ENCODE data around the gene IRF7.

The IRF7 gene

DNA sequence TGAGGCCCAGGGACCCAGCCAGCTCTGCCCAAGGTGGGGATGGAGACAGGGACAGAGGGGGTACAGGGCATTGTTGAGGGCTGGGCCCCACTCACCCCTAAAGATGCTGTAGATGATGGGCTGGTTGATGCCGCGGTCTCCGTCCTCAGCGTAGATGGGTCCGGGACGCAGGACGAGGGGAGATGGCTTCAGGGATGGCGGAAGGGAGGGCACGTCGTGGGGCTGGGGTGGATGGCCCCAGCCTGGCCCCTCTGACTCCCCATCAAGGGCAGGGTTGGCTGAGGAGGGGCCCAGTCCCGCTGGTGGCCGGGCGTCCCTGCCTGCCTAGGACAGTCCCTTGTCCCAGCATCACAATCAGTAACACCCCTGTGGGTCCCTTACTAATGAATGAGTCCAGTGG, 4.5 kb upstream of the IRF7 start:
- DNase-seq: no peak

DNA sequence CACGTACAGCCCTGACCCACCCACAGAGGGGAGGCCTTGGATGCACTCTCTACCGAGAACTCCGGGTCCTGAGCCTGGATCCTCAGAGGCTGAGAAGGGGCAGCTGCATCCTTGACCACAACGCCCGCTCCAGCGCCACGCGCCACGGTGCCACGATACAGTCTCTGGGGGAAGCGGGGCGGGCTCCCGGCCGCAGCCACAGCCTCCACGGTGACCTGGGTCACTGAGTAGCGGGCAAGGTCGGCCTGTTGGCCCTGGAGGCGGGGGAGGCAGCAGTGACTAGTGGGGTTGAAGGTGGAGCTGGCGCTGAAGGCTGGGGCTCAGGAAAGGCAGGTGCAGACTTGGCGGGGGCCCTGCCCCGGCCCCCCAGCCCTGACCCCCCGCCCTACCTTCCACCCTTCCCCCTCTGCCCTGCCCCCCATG, 3.9 kb upstream of the IRF7 start:
- DNase-seq: no peak

DNA sequence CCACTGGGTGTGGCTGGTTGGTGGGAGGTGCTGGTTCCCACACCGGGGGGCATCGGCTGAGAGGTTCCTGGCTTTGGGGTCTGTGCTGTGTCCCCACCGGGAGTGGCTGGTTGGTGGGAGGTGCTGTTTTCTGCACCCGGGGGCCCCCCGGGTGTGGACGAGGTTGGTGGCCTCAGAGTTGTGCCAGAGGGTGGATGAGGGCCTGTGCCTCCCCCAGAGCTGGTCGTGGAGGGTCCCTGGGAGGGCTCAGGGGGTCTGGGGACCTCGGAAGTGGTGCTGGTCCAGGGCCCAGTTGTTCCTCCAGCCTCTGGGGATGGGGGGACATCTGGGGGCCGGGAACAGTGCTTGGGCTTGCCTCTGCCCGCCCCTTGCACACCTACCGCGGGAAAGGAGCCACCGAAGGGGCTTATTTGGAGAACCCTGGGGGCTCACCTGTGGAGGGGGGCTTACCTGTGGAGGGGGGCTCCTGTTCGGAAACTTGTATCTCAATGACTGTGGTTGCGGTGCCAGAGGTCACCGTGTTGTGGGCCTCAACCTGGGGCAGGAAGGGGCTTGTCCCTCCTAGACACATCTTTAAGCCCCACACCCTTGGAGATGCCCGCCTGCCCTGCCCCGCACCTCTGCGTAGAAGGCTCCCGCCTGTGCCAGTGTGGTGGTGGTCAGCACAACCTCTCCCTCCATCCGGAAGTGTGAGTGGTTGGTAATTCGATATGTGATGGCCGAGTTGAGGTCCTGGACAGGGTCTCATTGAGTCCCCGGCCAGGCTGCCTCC, 3.3 kb upstream of the IRF7 start:
- no peak for DNase-seq

DNA sequence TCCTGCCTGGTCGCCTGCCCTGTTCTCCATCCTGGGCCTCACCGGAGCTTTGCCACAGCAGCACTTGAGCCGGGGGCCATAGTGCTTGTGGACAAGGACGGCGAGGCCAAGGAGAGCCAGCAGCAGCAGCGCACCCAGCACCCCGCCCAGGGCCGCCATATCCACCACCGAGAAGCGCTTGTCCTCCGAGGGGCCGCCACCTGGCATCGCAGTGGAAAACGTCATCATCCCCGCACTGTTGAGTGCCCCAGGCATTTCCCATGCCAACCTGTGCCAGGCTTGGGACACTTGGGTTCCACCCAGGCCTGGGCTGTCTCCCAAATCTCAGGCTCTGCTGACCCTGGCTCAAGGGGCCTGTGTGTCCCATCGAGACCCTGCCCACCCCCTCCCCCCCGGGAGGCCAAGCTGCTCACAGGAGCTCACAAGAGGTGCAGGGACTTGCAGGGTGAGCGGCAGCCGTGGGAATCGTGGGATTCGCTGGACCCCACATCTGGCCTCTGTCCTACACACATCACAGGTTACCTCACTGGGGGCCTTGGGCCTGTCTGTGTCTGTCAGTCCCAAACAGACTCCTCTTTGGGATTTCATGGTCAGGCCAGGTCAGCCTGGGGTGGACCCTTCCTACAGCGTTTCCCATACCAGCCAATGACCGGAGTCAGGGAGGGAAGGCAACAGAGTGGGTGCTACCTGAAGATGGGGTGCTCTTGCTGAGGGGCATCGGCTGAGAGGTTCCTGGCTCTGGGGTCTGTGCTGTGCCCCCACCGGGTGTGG, 2.3 kb upstream of the IRF7 start:
- no peak for DNase-seq

DNA sequence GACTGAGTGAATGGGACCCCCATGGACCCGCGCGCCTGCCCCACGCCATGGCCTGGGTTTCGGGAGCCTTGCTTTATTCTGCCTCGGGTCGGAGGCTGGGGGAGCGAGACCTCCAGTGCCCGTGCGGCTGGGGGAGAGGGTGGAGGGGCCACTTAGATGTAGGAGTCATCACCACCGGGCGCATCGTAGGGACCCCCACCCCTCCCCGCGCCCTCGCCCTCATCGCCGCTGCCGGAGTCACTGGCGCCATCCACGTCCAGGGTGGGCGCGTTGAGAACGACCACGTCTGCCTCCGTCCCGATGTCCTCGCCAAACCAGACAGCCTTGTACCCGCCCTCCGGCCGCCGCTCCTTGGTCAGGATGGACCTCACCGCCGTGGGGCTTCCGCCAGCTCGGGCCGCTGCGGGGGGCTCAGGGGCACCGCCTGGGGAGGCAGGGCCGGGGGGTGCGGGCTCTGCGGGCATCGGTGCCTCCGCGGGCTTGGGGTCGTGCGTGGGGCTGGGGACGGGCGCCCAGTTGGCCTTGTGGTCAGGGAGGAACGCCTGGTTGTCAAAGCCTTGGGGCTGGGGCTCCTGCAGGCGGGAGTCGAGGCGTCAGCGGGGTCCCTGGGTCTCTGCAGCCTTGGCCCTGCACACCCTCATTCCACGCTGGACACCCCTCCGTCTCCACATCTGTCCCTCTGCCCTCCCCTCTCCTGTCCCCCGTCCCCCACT, 1.6 kb upstream of the IRF7 start:
- no peak for DNase-seq

DNA sequence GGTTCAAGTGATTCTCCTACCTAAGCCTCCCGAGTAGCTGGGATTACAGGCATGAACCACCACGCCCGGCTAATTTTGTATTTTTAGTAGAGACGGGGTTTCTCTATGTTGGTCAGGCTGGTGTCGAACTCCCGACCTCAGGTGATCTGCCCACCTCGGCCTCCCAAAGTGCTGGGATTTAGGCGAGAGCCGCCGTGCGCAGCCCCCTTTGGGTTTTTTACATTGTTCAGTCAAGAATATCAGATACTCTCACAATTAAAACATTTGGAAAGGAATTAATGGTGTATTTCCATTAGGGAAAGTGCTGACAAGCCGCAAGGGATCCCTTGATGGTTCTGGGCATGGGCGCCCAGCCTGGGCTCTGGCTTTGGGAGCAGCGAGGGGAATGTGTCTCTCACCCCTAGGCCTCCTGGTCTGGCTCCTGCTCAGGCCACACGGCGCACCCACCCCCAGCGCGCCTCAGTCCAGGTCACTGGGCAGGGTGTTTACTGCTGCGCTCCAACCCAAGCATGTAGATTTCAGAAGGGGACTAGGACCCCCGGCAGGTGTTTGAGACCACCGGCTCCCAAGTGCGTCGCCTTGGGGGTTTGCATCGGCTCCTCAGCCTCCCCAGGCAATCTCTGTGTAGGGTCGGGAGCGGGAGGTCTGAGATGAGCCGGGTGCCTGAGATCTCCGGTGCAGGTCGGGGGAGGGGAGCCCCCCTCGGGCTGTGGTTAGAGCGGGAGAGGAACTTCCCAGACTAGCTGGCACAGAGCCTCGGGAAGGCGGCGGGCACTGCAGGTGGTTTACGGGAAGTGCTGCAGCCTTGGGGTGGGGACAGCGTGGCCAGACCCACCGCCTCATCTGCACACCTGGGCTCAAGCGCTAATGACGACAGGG, 809 bp upstream of the IRF7 start:
- no peak for DNase-seq

DNA sequence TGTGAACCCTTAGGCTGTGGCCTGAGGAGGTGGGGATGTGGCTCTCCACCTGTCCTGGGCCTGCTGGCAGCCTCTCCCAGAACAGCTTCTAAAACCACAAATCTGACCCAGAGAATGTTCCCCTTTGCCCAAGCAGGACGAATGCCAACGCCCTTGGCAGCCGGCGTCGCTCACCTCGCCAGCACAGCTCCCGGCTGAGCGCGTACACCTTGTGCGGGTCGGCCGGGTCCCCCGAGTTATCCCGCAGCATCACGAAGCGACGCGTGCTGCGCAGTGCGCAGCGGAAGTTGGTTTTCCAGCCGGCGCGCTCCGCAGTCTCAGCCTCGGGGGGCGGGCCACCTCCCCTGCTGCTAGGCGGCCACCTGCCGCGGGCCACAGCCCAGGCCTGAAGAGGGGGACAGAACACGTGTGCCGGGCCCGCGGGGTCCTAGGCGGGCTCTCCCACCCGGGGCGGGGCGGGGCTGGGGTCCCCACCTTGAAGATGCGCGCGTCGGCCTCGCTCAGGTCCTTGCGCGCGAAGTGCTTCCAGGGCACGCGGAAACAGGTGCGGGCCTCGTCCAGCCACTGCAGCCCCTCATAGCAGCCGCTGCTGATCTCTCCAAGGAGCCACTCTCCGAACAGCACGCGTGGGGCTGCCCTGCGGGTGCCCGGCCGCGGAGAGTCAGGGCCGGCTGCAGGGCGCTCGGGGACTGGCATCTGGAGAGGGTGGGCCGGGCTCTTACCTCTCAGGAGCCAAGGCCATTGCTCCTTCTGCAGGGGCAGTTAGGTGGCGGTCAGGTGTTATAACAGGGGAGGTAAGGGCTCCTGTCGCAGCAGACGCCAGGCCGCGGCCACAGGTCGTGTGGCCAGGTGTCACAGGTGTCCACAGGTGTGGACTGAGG, 887 bp downstream of the IRF7 start:
- DNase-seq: no peak

DNA sequence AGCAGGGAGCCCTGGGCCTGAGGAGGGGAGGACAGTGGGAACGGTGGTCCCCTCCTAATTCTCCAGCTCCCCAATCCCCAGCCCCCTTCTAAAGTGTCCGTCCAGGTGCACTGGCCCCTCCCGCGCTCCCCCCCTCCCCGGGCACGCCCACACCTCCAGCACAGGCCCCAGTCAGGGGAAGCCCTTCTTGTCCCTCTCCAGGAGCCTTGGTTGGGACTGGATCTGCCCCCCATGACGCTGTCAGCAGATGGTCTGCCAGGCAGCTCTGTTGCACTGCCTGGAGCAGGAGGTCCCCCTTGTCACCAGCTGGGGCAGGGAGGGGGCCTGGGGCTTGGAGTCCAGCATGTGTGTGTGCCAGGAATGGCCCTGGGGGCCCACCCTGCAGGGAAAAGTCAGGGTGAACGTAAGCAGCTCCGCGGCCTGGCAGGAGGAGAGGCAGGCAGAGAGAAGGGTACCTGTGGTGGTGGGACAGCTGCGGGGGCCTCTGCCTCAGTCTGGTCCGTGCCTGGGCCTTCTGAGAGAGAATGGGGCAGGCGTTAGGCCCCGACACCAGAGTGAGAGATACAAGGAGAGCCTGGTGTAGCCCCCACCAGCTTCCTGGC, 1.6 kb downstream of the IRF7 start:
- no peak for DNase-seq

DNA sequence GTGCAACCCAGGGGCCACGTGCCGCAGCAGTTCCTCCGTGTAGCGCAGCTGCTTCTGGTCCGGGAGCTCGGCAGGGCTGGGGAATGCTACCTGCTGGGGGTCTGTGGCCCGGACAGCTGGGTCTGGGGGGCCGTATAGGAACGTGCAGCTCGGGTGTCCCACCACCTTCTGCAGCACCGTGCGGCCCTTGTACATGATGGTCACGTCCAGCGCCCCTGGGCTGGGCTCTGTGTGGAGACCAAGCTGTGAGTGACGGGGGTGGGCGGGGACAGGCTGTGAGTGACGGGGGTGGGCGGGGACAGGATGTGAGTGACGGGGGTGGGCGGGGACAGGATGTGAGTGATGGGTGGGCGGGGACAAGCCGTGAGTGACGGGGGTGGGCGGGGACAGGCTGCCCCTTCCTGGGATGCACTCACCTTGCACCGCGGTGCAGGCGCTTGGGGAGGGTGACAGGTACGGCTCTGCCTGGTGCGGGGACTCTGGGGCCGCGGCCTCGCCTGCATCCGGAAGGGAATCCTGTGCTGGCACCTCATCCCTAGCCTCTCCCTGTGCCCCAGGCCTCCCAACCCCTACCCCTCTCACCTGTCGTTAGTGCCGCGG, 2.3 kb downstream of the IRF7 start:
- DNase-seq: no peak

DNA sequence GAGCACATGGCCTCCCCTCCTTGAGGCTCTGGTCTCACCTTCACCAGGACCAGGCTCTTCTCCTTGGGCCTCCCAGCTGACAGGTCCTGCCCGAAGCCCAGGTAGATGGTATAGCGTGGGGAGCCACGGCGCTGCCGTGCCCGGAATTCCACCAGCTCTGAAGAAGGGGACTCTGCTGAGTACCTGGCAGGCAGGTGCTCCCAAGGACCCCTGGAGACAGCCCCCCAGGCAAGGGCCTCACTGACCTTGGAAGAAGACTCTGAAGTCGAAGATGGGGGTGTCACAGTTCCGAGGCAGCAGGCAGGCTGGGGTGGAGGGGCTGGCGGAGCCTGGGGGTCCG, 2.8 kb downstream of the IRF7 start:
- no peak for DNase-seq

DNA sequence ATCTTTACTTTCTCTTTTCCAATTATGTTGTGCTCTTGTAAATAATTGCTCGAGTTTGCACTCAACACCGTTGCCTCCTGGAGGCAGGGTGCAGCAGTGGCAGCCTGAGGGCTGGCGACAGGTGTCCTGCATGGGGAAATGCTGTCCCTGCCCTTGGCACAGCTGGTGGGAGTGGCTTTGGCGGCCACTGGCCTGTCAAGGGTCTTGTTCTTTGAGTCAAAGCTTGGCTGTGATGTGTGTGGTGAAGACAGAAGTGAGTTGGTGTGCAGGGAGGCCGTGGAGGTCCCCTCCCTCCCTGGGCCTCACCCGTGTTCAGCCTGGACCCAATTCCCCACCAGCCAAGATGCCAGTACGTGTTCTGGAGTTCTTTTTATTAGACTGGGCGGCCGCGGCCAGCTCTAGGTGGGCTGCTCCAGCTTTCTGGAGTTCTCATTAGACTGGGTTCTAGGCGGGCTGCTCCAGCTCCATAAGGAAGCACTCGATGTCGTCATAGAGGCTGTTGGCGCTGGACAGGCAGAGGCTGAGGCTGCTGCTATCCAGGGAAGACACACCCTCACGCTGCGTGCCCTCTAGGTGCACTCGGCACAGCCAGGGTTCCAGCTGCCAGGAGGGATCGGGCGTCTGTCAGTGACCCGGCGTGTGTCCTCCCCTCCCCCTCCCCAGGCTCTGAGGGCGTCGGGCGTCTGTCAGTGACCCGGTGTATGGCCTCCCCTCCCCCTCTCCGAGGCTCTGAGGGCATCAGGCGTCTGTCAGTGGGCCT, 3.4 kb downstream of the IRF7 start:
- DNase-seq: no peak

DNA sequence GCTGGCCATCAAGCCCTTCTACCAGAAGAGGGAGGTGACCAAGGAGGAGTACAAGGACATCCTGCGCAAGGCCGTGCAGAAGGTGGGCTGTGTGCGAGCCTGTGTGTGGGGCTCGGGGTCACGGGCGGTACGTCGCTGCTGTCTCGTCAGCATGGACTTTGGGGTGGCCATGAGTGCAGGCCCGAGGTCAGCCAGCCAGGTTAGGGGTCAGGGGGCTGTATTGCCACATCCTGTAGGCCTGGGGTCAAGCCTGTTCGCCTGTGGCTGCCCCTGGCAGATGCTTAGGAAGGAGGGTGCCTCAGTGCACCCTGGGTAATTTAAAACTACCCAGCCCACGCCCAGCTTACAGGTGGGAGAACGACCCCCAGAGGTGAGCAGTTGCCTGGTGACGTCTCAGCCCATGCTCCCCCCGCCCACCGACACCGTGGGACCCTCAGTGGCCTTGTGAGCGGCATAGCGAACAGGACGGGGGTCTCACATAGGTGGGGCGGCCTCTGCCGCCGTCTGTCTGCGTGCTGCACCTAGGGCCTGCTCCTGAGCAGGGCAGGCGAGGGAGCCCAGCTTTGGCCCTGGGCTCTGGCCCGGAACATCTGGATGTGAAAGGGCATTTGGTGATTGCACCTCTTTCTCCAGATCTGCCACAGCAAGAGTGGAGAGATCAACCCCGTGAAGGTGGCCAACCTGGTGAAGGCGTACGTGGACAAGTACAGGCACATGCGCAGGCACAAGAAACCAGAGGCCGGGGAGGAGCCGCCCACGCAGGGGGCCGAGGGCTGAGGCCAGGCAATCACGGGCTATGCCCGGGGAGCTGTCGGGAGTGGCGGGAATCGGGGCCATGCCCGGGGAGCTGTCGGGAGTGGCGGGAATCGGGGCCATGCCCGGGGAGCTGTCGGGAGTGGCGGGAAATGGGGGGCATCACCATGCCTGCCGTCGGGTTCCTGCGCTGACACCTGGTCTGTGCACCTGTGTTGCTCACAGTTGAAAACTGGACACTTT, 4.5 kb downstream of the IRF7 start:
- DNase-seq: no peak

DNA sequence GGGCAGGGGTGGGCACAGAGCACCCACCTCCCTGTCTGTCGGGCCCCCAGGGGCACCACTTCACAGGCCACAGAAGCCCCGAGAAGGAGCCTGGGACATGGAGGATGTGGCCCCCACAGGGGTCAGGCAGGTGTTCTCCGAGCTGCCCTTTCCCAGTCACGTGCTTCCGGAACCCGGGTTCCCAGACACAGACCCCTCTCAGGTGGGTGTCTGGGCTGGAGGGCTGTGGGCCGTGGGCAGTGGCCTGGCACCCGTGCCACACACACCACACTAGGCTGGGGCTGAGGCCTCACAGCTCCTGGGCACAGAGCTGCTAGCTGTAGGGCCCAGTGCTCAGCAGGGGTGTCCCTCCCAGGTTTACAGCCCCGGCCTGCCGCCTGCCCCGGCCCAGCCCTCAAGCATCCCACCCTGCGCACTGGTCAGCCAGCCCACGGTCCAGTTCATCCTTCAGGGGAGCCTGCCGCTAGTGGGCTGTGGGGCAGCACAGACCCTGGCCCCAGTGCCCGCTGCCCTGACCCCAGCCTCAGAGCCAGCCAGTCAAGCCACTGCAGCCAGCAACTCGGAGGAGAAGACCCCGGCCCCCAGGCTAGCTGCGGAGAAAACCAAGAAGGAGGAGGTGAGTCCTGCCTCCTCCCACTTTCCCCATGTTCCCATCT, 5.5 kb downstream of the IRF7 start:
- no peak for DNase-seq

DNA sequence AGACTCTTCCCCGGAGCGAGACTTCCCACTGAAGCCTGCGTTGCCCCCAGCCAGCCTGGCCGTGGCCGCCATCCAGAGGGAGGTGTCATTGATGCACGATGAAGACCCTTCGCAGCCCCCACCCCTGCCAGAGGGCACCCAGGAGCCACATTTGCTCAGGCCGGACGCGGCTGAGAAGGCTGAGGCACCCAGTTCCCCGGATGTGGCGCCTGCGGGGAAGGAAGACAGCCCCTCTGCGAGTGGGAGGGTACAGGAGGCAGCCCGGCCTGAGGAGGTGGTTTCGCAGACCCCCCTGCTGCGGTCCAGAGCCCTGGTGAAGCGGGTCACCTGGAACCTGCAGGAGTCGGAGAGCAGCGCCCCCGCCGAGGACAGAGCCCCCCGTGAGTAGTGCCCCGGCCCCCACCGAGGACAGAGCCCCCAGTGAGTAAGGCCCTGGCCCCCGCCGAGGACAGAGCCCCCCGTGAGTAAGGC, 6.4 kb downstream of the IRF7 start:
- DNase-seq: no peak

DNA sequence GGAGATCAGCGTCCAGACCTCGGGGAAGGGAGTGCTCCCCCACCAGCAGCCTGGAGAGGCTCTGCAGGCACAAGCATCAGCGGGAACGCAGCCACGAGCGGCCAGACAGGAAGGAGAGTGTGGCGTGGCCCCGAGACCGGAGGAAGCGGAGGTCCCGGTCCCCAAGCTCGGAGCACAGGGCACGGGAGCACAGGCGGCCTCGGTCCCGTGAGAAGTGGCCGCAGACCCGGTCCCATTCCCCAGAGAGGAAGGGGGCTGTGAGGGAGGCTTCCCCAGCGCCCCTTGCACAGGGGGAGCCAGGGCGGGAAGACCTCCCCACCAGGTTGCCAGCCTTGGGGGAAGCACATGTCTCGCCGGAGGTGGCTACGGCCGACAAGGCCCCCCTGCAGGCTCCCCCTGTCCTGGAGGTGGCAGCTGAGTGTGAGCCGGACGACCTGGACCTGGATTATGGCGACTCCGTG, 6.9 kb downstream of the IRF7 start:
- no peak for DNase-seq

DNA sequence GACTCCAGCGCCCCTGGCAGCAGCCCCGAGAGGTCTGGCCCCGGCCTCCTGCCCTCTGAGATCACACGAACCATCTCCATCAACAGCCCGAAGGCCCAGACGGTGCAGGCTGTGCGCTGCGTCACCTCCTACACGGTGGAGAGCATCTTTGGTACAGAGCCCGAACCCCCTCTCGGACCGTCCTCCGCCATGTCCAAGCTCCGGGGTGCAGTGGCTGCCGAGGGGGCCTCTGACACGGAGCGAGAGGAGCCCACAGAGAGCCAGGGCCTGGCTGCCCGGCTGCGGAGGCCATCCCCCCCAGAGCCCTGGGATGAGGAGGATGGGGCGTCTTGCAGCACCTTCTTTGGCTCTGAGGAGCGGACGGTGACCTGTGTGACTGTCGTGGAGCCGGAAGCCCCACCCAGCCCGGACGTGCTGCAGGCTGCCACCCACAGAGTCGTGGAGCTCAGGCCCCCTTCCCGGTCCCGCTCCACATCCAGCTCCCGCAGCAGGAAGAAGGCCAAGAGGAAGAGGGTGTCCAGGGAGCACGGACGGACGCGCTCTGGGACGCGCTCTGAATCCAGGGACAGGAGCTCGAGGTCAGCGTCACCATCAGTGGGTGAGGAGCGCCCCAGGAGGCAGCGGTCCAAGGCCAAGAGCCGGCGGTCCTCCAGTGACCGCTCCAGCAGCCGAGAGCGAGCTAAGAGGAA, 7.6 kb downstream of the IRF7 start:
- DNase-seq: no peak

DNA sequence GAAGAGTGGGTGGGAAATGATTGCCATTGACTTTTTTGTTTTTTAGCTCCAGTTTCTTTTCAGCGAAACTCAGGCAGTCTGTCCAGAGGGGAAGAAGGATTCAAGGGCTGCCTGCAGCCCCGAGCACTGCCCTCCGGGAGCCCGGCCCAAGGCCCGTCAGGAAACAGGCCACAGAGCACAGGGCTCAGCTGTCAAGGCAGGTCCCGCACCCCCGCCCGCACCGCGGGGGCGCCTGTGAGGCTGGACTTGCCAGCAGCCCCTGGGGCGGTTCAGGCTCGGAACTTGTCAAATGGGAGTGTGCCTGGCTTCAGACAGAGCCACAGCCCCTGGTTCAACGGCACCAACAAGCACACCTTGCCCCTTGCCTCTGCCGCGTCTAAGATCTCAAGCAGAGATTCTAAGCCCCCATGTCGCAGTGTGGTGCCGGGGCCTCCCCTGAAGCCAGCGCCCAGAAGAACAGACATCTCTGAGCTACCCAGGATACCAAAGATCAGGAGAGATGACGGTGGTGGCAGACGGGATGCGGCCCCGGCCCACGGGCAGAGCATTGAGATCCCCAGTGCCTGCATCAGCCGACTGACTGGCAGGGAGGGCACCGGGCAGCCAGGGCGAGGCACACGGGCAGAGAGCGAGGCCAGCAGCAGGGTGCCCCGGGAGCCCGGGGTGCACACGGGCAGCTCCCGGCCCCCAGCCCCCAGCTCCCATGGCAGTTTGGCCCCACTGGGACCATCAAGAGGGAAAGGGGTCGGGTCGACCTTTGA, 8.6 kb downstream of the IRF7 start:
- no peak for DNase-seq

Data from NCI-H1694 (cell line).